ENCODE results near the gene TECTA.

TECTA gene, protein sequence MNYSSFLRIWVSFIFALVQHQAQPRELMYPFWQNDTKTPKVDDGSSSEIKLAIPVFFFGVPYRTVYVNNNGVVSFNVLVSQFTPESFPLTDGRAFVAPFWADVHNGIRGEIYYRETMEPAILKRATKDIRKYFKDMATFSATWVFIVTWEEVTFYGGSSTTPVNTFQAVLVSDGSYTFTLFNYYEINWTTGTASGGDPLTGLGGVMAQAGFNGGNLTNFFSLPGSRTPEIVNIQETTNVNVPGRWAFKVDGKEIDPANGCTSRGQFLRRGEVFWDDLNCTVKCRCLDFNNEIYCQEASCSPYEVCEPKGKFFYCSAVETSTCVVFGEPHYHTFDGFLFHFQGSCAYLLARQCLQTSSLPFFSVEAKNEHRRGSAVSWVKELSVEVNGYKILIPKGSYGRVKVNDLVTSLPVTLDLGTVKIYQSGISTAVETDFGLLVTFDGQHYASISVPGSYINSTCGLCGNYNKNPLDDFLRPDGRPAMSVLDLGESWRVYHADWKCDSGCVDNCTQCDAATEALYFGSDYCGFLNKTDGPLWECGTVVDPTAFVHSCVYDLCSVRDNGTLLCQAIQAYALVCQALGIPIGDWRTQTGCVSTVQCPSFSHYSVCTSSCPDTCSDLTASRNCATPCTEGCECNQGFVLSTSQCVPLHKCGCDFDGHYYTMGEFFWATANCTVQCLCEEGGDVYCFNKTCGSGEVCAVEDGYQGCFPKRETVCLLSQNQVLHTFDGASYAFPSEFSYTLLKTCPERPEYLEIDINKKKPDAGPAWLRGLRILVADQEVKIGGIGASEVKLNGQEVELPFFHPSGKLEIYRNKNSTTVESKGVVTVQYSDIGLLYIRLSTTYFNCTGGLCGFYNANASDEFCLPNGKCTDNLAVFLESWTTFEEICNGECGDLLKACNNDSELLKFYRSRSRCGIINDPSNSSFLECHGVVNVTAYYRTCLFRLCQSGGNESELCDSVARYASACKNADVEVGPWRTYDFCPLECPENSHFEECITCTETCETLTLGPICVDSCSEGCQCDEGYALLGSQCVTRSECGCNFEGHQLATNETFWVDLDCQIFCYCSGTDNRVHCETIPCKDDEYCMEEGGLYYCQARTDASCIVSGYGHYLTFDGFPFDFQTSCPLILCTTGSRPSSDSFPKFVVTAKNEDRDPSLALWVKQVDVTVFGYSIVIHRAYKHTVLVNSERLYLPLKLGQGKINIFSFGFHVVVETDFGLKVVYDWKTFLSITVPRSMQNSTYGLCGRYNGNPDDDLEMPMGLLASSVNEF (N-terminal part only)

DNA sequence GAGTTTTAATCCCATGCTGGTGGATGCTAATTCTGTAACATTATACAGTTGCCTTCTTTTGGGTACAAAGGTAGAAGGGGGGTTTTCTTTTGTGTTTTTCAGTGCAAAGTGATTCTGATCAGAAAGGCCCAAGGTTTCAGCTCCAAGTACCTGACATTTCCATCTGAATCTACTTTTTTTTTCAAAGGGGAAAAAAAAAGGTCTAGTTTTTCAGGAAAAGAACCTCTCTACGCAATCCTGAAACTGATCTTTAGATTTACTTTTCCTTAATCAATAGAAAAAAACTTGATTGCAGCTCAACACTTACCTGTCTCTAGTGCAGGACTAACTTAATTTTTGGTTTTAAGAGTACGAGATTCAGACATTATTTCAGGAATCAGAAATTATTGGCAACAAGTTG lies at the start of gene TECTA:
TSS of gene TECTA (plus strand) at position 301 of the 400 bp plus-strand sequence. CDS start 1,423 bp downstream, outside the sequence.
- no peak for DNase-seq (ENCODE audit: low read depth)
- no peak within 1 kb of the TSS for H3K4me3 ChIP-seq (ENCODE audit: low read length)
- TF ChIP-seq, protein P1, sequence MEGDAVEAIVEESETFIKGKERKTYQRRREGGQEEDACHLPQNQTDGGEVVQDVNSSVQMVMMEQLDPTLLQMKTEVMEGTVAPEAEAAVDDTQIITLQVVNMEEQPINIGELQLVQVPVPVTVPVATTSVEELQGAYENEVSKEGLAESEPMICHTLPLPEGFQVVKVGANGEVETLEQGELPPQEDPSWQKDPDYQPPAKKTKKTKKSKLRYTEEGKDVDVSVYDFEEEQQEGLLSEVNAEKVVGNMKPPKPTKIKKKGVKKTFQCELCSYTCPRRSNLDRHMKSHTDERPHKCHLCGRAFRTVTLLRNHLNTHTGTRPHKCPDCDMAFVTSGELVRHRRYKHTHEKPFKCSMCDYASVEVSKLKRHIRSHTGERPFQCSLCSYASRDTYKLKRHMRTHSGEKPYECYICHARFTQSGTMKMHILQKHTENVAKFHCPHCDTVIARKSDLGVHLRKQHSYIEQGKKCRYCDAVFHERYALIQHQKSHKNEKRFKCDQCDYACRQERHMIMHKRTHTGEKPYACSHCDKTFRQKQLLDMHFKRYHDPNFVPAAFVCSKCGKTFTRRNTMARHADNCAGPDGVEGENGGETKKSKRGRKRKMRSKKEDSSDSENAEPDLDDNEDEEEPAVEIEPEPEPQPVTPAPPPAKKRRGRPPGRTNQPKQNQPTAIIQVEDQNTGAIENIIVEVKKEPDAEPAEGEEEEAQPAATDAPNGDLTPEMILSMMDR (IDR thresholded peaks at IDR 0.05; ENCODE audit: insufficient read depth, low read depth, low read length, missing control alignments): no peak

DNA sequence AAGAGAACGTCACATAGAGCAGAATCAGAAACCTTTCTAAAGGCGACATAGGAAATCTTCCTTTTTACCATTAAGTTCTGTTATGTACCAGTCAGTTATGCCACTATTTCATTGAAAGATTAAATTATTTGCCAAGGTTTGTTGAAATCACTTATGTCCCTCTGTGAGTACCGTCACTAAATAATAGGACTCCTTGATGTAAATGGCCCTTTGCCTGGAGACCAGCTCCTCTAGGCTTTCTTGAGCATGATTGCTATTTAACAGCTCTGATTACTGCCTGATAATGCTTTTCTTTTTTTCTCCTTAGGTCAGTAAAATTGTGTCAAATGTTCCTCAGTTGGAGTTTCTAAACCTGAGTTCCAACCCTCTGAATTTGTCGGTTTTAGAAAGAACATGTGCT lies 47.8 kb upstream of the TECTA start:
- TF ChIP-seq, protein P1 (IDR thresholded peaks at IDR 0.05; ENCODE audit: insufficient read depth, low read depth, low read length, missing control alignments): no peak
- no peak overlapping the region for H3K4me3 ChIP-seq (ENCODE audit: low read length)
- DNase-seq (ENCODE audit: low read depth): no peak

DNA sequence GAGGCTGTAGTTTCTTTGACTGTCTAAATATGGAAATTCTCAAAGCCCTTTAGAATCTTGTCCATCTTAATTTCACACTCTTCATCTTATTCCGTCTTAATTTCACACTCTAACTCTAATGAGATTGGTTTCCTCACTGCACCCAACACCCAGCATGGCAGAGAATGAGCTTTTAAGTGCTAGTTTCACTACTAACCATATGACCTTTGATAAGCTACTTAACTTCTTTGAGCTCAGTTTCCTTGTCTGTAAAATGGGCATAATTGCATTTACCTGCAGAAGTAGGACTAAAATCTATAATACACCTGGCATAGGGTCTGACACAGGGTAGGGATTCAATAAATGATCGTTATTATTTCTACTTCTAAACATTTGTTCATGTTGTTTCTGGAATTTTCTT lies 46.8 kb upstream of the TECTA start:
- TF ChIP-seq, protein P1 (IDR thresholded peaks at IDR 0.05; ENCODE audit: insufficient read depth, low read depth, low read length, missing control alignments): no peak
- DNase-seq (ENCODE audit: low read depth): no peak
- no peak overlapping the region for H3K4me3 ChIP-seq (ENCODE audit: low read length)

DNA sequence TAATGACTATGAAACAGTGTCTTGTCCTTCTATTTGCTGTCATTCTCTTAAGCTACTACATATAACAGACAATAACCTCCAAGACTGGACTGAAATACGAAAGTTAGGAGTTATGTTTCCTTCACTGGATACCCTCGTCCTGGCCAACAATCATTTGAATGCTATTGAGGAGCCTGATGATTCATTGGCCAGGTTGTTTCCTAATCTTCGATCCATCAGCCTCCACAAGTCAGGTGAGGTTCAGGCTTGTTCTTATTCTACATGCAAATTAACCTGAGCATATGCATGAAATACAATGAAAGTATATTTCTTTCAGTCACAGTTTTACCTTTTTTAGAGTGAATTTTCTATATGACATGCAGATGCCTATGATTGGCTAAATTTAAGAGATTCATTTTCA lies 46.0 kb upstream of the TECTA start:
- DNase-seq (ENCODE audit: low read depth): peak; percentile 70
- H3K4me3 ChIP-seq (ENCODE audit: low read length): no peak overlapping the region
- TF ChIP-seq, protein P1 (IDR thresholded peaks at IDR 0.05; ENCODE audit: insufficient read depth, low read depth, low read length, missing control alignments): no peak

DNA sequence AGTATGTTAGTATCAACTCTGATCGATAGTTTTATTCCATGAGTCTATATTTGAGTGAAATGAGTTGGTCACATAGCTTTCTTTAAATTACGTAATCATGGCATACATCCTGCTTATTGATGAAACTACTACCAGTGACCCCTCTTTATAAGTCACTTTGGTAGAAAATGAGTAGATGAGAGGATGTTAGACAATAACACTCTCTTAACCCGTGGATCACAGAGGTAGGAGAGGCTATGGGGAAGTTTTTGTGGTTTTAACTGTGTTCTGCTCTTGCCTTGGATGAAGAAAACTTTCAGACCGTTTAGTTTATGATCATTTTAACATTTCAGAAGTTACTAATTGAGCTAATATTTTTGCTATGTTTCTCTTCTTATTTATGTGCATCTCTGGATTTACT lies 43.1 kb upstream of the TECTA start:
- H3K4me3 ChIP-seq (ENCODE audit: low read length): no peak overlapping the region
- no peak for DNase-seq (ENCODE audit: low read depth)
- TF ChIP-seq, protein P1 (IDR thresholded peaks at IDR 0.05; ENCODE audit: insufficient read depth, low read depth, low read length, missing control alignments): no peak

DNA sequence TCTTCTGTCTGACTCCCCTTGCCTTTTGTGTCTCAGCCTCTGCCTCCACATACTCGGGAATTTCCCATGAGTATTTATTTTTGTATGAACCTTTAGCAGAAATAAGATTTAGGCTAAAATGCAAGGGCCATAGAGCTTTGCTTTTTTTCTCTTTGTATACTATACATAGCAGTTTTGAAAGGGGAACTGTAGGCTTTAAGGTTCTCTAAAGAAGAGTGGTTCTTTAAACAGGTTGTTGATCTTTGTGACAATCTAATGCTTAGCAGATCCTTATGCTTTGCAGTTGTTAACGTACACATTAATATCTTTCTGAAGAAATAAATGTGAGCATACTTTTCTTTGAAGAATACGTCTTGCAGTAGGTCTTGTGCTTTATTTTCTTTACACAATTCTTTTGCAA lies 42.1 kb upstream of the TECTA start:
- DNase-seq (ENCODE audit: low read depth): no peak
- no peak overlapping the region for H3K4me3 ChIP-seq (ENCODE audit: low read length)
- TF ChIP-seq, protein P1 (IDR thresholded peaks at IDR 0.05; ENCODE audit: insufficient read depth, low read depth, low read length, missing control alignments): no peak
